ENCODE data around the gene ST3GAL3.
A peak's percentile ranks its signal among the peaks of the same experiment; 100 is the strongest.

Gene ST3GAL3

GRCh38 chr1:43973981-43974442 is 266.7 kb downstream of the ST3GAL3 start:
- Histone ChIP-seq H3K27ac (replicated peaks) (peak overlapping the region; percentile 99), H3K4me3 (replicated peaks; ENCODE audit: insufficient read depth, low read length) (peak overlapping the region; percentile 75), H3K27me3 (ENCODE audit: insufficient read depth, poor library complexity, severe bottlenecking) (no peaks in the 10 kb centered on the region)
- DNase-seq (ENCODE audit: low read depth in 1 of 2, low spot score in 1 of 2), result no peak
- TF ChIP-seq GABPA (IDR thresholded peaks at IDR 0.05; ENCODE audit: low read depth) (no peak), CTCF (IDR thresholded peaks at IDR 0.05; ENCODE audit: insufficient read depth, low read length) (no peak), SPI1 (IDR thresholded peaks at IDR 0.05; ENCODE audit: borderline replicate concordance, low read depth) (no peak), POLR2AphosphoS5 (IDR thresholded peaks at IDR 0.05; ENCODE audit: low read depth) (no peak), REST (IDR thresholded peaks at IDR 0.05; ENCODE audit: insufficient replicate concordance, low read depth) (no peak)

GRCh38 chr1:43974443-43975248 is 267.3 kb downstream of the ST3GAL3 start, which contains the start of gene ATP6V0B:
TSS of gene ATP6V0B (plus strand) at chr1:43974960. CDS start at chr1:43975041, 81 bp downstream.
- peak; percentile 94 to 97 for DNase-seq (ENCODE audit: low read depth in 1 of 2, low spot score in 1 of 2)
- peak within 1 kb of the TSS; percentile 99 for H3K27ac ChIP-seq (replicated peaks)
- TF ChIP-seq POLR2AphosphoS5 (IDR thresholded peaks at IDR 0.05; ENCODE audit: low read depth) (peak; percentile 0; the same call in 1 of the 2 replicates), CTCF (IDR thresholded peaks at IDR 0.05; ENCODE audit: insufficient read depth, low read length) (no peak)
- no peaks in the 10 kb centered on the region for H3K27me3 ChIP-seq (ENCODE audit: insufficient read depth, poor library complexity, severe bottlenecking)
- H3K4me3 ChIP-seq (replicated peaks; ENCODE audit: insufficient read depth, low read length), result peak within 1 kb of the TSS; percentile 75

GRCh38 chr1:43975249-43975961 is 268.1 kb downstream of the ST3GAL3 start:
- H3K27ac ChIP-seq (replicated peaks), result peak overlapping the region; percentile 99
- no peaks in the 10 kb centered on the region for H3K27me3 ChIP-seq (ENCODE audit: insufficient read depth, poor library complexity, severe bottlenecking)
- peak overlapping the region; percentile 75 for H3K4me3 ChIP-seq (replicated peaks; ENCODE audit: insufficient read depth, low read length)
- TF ChIP-seq POLR2AphosphoS5 (IDR thresholded peaks at IDR 0.05; ENCODE audit: low read depth) (peak; percentile 64), GABPA (IDR thresholded peaks at IDR 0.05; ENCODE audit: low read depth) (no peak; the same call in 1 of the 2 replicates), CTCF (IDR thresholded peaks at IDR 0.05; ENCODE audit: insufficient read depth, low read length) (no peak), SPI1 (IDR thresholded peaks at IDR 0.05; ENCODE audit: borderline replicate concordance, low read depth) (peak; percentile 96), REST (IDR thresholded peaks at IDR 0.05; ENCODE audit: insufficient replicate concordance, low read depth) (no peak)
- peak in 1 of 2 experiments; percentile 89 for DNase-seq (ENCODE audit: low read depth in 1 of 2, low spot score in 1 of 2)

Measured in HL-60 (cell line).